HepG2 (cell line): ENCODE measurements around the gene FFAR1. TPM values are rescaled to one million over a fixed set of nuclear protein-coding genes. Genes with fewer than 3 reads are reported as not detected.

Source experiments
- ATAC-seq: fragments of 200-7000 bp; cut with Tn5 transposase; 3 replicates; pipeline ENCODE4 v1.9.1; 2020; ENCODE audit warnings: mild to moderate bottlenecking, moderate library complexity
- BruUV-seq: library from RNA; stranded (reverse); fragments of 400-500 nt; replicated peaks from 2 replicates; lab custom pipeline; 2021; lab: Mats Ljungman, UMichigan
- CTCF ChIA-PET: fragments of 300-600 bp; formaldehyde crosslinking; extraction: SDS; loops from one replicate; lab custom pipeline; 2021; ENCODE audit warnings: low total read pairs, inconsistent platforms, low intra/inter-chr PET ratio; lab: Yijun Ruan, JAX
- POLR2A ChIA-PET: fragments of 350-600 bp; sonication (Branson Sonifier 250); formaldehyde crosslinking; loops from one replicate; lab custom pipeline; 2020; ENCODE audit warnings: antibody characterized with exemption, inconsistent platforms; lab: Yijun Ruan, JAX
- DNase-seq: peaks from one replicate; pipeline ENCODE4 v3.0.0-alpha.2; 2015; ENCODE audit warnings: low spot score
- FAIRE-seq: peaks from 3 replicates; lab custom pipeline; 2011; peaks lifted over from hg19 to GRCh38; lab: Jason Lieb, UNC
- H2AFZ ChIP-seq: one replicate; pipeline ENCODE4 v1.6.1; 2011; ENCODE audit warnings: low read length, inconsistent platforms
- H3K27ac ChIP-seq: fragments of 300-600 bp; 3 replicates; pipeline ENCODE4 v1.8.0; 2011; ENCODE audit warnings: mixed run types, mild to moderate bottlenecking, mixed read lengths, low read length, inconsistent platforms; ENCODE audit not compliant: insufficient read depth; ENCODE audit errors: extremely low read length
- H3K27me3 ChIP-seq, 2 experiments: fragments of 200-600 bp in 1 of 2; 2 replicates in 1 of 2; 3 replicates in 1 of 2; pipeline versions ENCODE4 v1.6.0 to v1.8.0; 2011; ENCODE audit warnings: low read length in 2 of 2, mild to moderate bottlenecking in 2 of 2, moderate library complexity in 2 of 2, inconsistent platforms in 1 of 2; ENCODE audit not compliant: insufficient read depth in 2 of 2, control insufficient read depth in 1 of 2
- H3K36me3 ChIP-seq, 2 experiments: fragments of 200-600 bp in 1 of 2; replicated peaks in 1 of 2; 2 replicates in 1 of 2; 3 replicates in 1 of 2; pipeline versions ENCODE4 v1.5.1 to v1.8.0; 2011; ENCODE audit warnings: low read length in 2 of 2, inconsistent platforms in 1 of 2; ENCODE audit not compliant: insufficient read depth in 2 of 2, control insufficient read depth in 1 of 2
- H3K4me1 ChIP-seq: 2 replicates; pipeline ENCODE4 v1.5.1; 2012; ENCODE audit warnings: low read length, inconsistent platforms; ENCODE audit not compliant: insufficient read depth
- H3K4me2 ChIP-seq: 2 replicates; pipeline ENCODE4 v1.6.0; 2011; ENCODE audit warnings: low read depth, low read length, inconsistent platforms
- H3K4me3 ChIP-seq, 3 experiments: fragments of 200-600 bp in 1 of 3; sonication (generic), shearing (Covaris generic) in 1 of 3; replicated peaks in 1 of 3; 2 replicates each; pipeline ENCODE4 v1.5.1; 2011 to 2016; ENCODE audit warnings: low read length in 3 of 3, inconsistent platforms in 2 of 3, low read depth in 2 of 3, mild to moderate bottlenecking in 2 of 3, control low read depth in 1 of 3, mixed read lengths in 1 of 3; ENCODE audit not compliant: insufficient read depth in 1 of 3
- H3K79me2 ChIP-seq: one replicate; pipeline ENCODE4 v1.6.1; 2011; ENCODE audit warnings: low read length, inconsistent platforms; ENCODE audit not compliant: insufficient read depth
- H3K9ac ChIP-seq: 2 replicates; pipeline ENCODE4 v1.6.0; 2011; ENCODE audit warnings: mild to moderate bottlenecking, low read depth, low read length, inconsistent platforms; ENCODE audit not compliant: insufficient read depth
- H3K9me3 ChIP-seq: 2 replicates; pipeline ENCODE4 v1.5.1; 2012; ENCODE audit warnings: mild to moderate bottlenecking, low read length
- H4K20me1 ChIP-seq: 2 replicates; pipeline ENCODE4 v1.6.0; 2011; ENCODE audit warnings: inconsistent platforms, mild to moderate bottlenecking, low read length, moderate library complexity; ENCODE audit not compliant: insufficient read depth
- CEBPG ChIP-seq: IDR thresholded peaks from 2 replicates; pipeline ENCODE4 v1.6.1; 2016
- DPF2 ChIP-seq: sonication (generic); formaldehyde crosslinking; IDR thresholded peaks from 2 replicates; pipeline ENCODE4 v1.4.0; 2020; ENCODE audit warnings: mild to moderate bottlenecking, low read depth, missing genetic modification reagents, borderline replicate concordance
- HNF1A ChIP-seq, 2 experiments: sonication (generic) in 1 of 2; formaldehyde crosslinking in 1 of 2; IDR thresholded peaks; 2 replicates each; pipeline versions ENCODE4 v1.4.0 to v1.6.1; 2016 to 2020; ENCODE audit warnings: borderline replicate concordance in 1 of 2, low read depth in 1 of 2, mild to moderate bottlenecking in 1 of 2, missing genetic modification reagents in 1 of 2
- KDM1A ChIP-seq: IDR thresholded peaks from 2 replicates; pipeline ENCODE4 v1.6.1; 2016; ENCODE audit warnings: missing compliant biosample characterization
- KDM6A ChIP-seq: IDR thresholded peaks from 2 replicates; pipeline ENCODE4 v1.6.1; 2016; ENCODE audit warnings: low read depth
- SP140L ChIP-seq: sonication (generic); formaldehyde crosslinking; IDR thresholded peaks from 2 replicates; pipeline ENCODE4 v1.4.0; 2020; ENCODE audit warnings: missing genetic modification reagents, borderline replicate concordance
- ZGPAT ChIP-seq: IDR thresholded peaks from 2 replicates; pipeline ENCODE4 v1.6.1; 2016; ENCODE audit warnings: mild to moderate bottlenecking
- ZNF441 ChIP-seq: sonication (generic); formaldehyde crosslinking; IDR thresholded peaks from 2 replicates; pipeline ENCODE4 v1.7.0; 2021; ENCODE audit warnings: missing genetic modification reagents, borderline replicate concordance
- ZNF724P ChIP-seq: sonication (generic); formaldehyde crosslinking; IDR thresholded peaks from 2 replicates; pipeline ENCODE4 v1.8.0; 2022; ENCODE audit warnings: missing genetic modification reagents, borderline replicate concordance
- WGBS: methylation state at CpG from one replicate; pipeline ENCODE4 v1.1.6; 2017; ENCODE audit warnings: low lambda C conversion rate; 5-methylcytosine and 5-hydroxymethylcytosine counted together
- in situ Hi-C: cut with HindIII; loops from 2 replicates; pipeline ENCODE4 v1.10.0; 2017; ENCODE audit warnings: low pct_unique_long_range_greater_than_20kb; ENCODE audit not compliant: extremely low pct_ligation_motif_present
- intact Hi-C: fragments of 100-400 bp; cut with micrococcal nuclease; formaldehyde crosslinking; loops from one replicate; pipeline ENCODE4 v1.10.0; 2022; ENCODE audit not compliant: unreplicated experiment
- polyA plus RNA-seq, 8 experiments: library from polyadenylated mRNA; depleted of rRNA in 3 of 8; stranded (reverse) in 7 of 8; unstranded in 1 of 8; fragments of >200 nt; fragmentation: Illumina TruSeq in 4 of 8; extraction: Trizol in 4 of 8; gene quantifications; 2 replicates each; pipeline versions ENCODE4 v1.2.1 to v1.2.3, GENCODE V29; 2011 to 2016; ENCODE audit warnings: low read depth in 4 of 8, missing spikeins in 1 of 8, mixed read lengths in 1 of 8; ENCODE audit not compliant: insufficient read depth in 1 of 8
- total RNA-seq, 5 experiments: library from RNA; depleted of rRNA; stranded (reverse); fragments of >200 nt; fragmentation: Illumina TruSeq; extraction: Trizol; gene quantifications; 2 replicates each; pipeline ENCODE4 v1.2.3, GENCODE V29; 2016; ENCODE audit warnings: low read depth in 1 of 5
- TF ChIP-seq, protein P1 (sequence below): sonication (generic); formaldehyde crosslinking; conservative IDR thresholded peaks from 2 replicates; pipeline ENCODE4 v1.8.0; 2022; ENCODE audit warnings: mild to moderate bottlenecking, moderate library complexity, missing genetic modification reagents
- TF ChIP-seq, protein P2 (sequence below): sonication (generic); formaldehyde crosslinking; IDR thresholded peaks from 2 replicates; pipeline ENCODE4 v1.4.0; 2020; ENCODE audit warnings: missing genetic modification reagents

The FFAR1 gene
- total and polyA plus RNA-seq, 2 of the 13 experiments (the other 11 are each of a cell fraction or from before 2014, with no cell fraction given) = not detected

GRCh38 chr19:35309481-35310279 is 38.0 kb upstream of the FFAR1 start:
- DNase-seq (peak; percentile 87), FAIRE-seq (peak; percentile 85), ATAC-seq (peak; percentile 65)
- Histone ChIP-seq H3K9ac (peak overlapping the region; percentile 7; the same call in 1 of the 2 replicates), H3K27me3 (no peaks in the 10 kb centered on the region), H3K4me2 (peak overlapping the region; percentile 48), H3K36me3 (no peaks in the 10 kb centered on the region), H4K20me1 (no peaks in the 10 kb centered on the region), H3K79me2 (no peaks in the 10 kb centered on the region), H3K4me3 (peak overlapping the region in 1 of 3 experiments; percentile 19; a peak in 1 of 6 replicates), H3K27ac (peak overlapping the region; percentile 61), H3K4me1 (peaks cover 99% of the 10 kb centered on the region), H3K9me3 (no peaks in the 10 kb centered on the region), H2AFZ (no peak overlapping the region)
- WGBS = 46% methylated on average over 15 of the region's 47 CpGs
- in situ Hi-C loops (no loop called here), intact Hi-C loops (no loop called here)
- ChIA-PET POLR2A (interaction anchor here (0.6 to 3.7 kb wide), 7 partner anchors 7 to 169 kb away, joined by 3 to 16 read pairs (median 4); partner anchors contain the start of gene HAMP), CTCF (no interaction called here)
- BruUV-seq = no TSS peak
- TF ChIP-seq KDM6A (CRISPR knock-in tag) = peak; percentile 33; the same call in 1 of the 2 replicates
- TF ChIP-seq SP140L (CRISPR knock-in tag) = 0 out of 2 replicates have a peak, but pooled peaks have one; percentile 19
- 0 out of 2 replicates have a peak, but pooled peaks have one; percentile 43 for TF ChIP-seq DPF2 (CRISPR knock-in tag)
- TF ChIP-seq, protein P1, sequence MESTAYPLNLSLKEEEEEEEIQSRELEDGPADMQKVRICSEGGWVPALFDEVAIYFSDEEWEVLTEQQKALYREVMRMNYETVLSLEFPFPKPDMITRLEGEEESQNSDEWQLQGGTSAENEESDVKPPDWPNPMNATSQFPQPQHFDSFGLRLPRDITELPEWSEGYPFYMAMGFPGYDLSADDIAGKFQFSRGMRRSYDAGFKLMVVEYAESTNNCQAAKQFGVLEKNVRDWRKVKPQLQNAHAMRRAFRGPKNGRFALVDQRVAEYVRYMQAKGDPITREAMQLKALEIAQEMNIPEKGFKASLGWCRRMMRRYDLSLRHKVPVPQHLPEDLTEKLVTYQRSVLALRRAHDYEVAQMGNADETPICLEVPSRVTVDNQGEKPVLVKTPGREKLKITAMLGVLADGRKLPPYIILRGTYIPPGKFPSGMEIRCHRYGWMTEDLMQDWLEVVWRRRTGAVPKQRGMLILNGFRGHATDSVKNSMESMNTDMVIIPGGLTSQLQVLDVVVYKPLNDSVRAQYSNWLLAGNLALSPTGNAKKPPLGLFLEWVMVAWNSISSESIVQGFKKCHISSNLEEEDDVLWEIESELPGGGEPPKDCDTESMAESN = 0 out of 2 replicates have a peak, but pooled peaks have one; percentile 17
- TF ChIP-seq ZNF724P (CRISPR knock-in tag) = no peak
- no peak for TF ChIP-seq KDM1A (CRISPR knock-in tag)
- TF ChIP-seq, protein P2, sequence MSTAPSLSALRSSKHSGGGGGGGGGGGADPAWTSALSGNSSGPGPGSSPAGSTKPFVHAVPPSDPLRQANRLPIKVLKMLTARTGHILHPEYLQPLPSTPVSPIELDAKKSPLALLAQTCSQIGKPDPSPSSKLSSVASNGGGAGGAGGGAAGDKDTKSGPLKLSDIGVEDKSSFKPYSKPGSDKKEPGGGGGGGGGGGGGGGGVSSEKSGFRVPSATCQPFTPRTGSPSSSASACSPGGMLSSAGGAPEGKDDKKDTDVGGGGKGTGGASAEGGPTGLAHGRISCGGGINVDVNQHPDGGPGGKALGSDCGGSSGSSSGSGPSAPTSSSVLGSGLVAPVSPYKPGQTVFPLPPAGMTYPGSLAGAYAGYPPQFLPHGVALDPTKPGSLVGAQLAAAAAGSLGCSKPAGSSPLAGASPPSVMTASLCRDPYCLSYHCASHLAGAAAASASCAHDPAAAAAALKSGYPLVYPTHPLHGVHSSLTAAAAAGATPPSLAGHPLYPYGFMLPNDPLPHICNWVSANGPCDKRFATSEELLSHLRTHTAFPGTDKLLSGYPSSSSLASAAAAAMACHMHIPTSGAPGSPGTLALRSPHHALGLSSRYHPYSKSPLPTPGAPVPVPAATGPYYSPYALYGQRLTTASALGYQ (CRISPR knock-in tag) = no peak
- peak; percentile 51 for TF ChIP-seq CEBPG (CRISPR knock-in tag)
- TF ChIP-seq ZGPAT (CRISPR knock-in tag) = 0 out of 2 replicates have a peak, but pooled peaks have one; percentile 46
- no peak for TF ChIP-seq HNF1A (IDR thresholded peaks at IDR 0.05; ENCODE audit: low read depth)
- peak; percentile 58; the same call in 1 of the 2 replicates for TF ChIP-seq HNF1A (CRISPR knock-in tag; IDR thresholded peaks at IDR 0.05; ENCODE audit: borderline replicate concordance)
- TF ChIP-seq ZNF441 (CRISPR knock-in tag) = no peak
